SK-N-SH (cell line): ENCODE data around the gene RAC3. TPM values are rescaled to one million over a fixed set of nuclear protein-coding genes. Genes with fewer than 3 reads are reported as not detected.

Experiments
- CTCF ChIA-PET: fragments of 300-600, 350-600 bp; formaldehyde crosslinking; extraction: SDS; loops from one replicate; lab custom pipeline; 2021; lab: Yijun Ruan, JAX
- POLR2A ChIA-PET: fragments of 350-600 bp; sonication (Branson Sonifier 250); formaldehyde crosslinking; extraction: SDS; loops from one replicate; lab custom pipeline; 2020; ENCODE audit warnings: antibody characterized with exemption, inconsistent platforms; lab: Yijun Ruan, JAX
- DNase-seq: peaks from one replicate; pipeline ENCODE4 v3.0.0; 2012
- H2AFZ ChIP-seq: fragments of 200-600 bp; sonication (generic); 2 replicates; pipeline ENCODE4 v1.8.1; 2016; ENCODE audit warnings: antibody characterized with exemption, mild to moderate bottlenecking, low read depth
- H3F3A ChIP-seq: fragments of 200-600 bp; sonication (generic); replicated peaks from 2 replicates; pipeline ENCODE3; 2016; ENCODE audit warnings: antibody characterized with exemption, mild to moderate bottlenecking; ENCODE audit not compliant: insufficient read depth
- H3K27ac ChIP-seq, 2 experiments: fragments of 200-500 bp in 1 of 2; fragments of 200-600 bp in 1 of 2; sonication (Bioruptor generic) in 1 of 2; sonication (generic), shearing (Covaris generic) in 1 of 2; 2 replicates each; pipeline versions ENCODE4 v1.5.1 to v1.6.1; 2014 to 2016; ENCODE audit warnings: low read depth in 2 of 2, inconsistent platforms in 1 of 2, low read length in 1 of 2, mild to moderate bottlenecking in 1 of 2, mixed read lengths in 1 of 2
- H3K27me3 ChIP-seq: fragments of 200-600 bp; sonication (generic), shearing (Covaris generic); 2 replicates; pipeline ENCODE4 v1.6.1; 2016; ENCODE audit warnings: mixed run types; ENCODE audit not compliant: insufficient read depth
- H3K36me3 ChIP-seq, 2 experiments: fragments of 200-500 bp in 1 of 2; fragments of 200-600 bp in 1 of 2; sonication (Bioruptor generic) in 1 of 2; sonication (generic) in 1 of 2; replicated peaks in 1 of 2; 2 replicates each; pipeline versions ENCODE3 to v1.5.1; 2014 to 2016; ENCODE audit warnings: low read length in 1 of 2, mild to moderate bottlenecking in 1 of 2; ENCODE audit not compliant: insufficient read depth in 2 of 2, control insufficient read depth in 1 of 2
- H3K4me1 ChIP-seq, 2 experiments: fragments of 200-500 bp in 1 of 2; fragments of 200-600 bp in 1 of 2; sonication (Bioruptor generic) in 1 of 2; sonication (generic), shearing (Covaris generic) in 1 of 2; 2 replicates each; pipeline versions ENCODE4 v1.5.1 to v1.6.1; 2014 to 2016; ENCODE audit warnings: low read depth in 1 of 2, low read length in 1 of 2, mixed run types in 1 of 2; ENCODE audit not compliant: insufficient read depth in 2 of 2, control insufficient read depth in 1 of 2
- H3K4me2 ChIP-seq: fragments of 200-600 bp; sonication (generic), shearing (Covaris generic); 2 replicates; pipeline ENCODE4 v1.6.1; 2017; ENCODE audit warnings: mixed run types
- H3K4me3 ChIP-seq, 2 experiments: fragments of 200-500 bp in 1 of 2; fragments of 200-600 bp in 1 of 2; sonication (Bioruptor generic) in 1 of 2; sonication (generic), shearing (Covaris generic) in 1 of 2; 2 replicates each; pipeline versions ENCODE4 v1.5.1 to v1.8.1; 2014 to 2016; ENCODE audit warnings: low read depth in 2 of 2, inconsistent platforms in 1 of 2, low read length in 1 of 2, mild to moderate bottlenecking in 1 of 2, mixed read lengths in 1 of 2, moderate library complexity in 1 of 2
- H3K79me2 ChIP-seq: fragments of 200-600 bp; sonication (generic); 2 replicates; pipeline ENCODE4 v1.8.1; 2017; ENCODE audit warnings: mild to moderate bottlenecking; ENCODE audit not compliant: insufficient read depth
- H3K9ac ChIP-seq: fragments of 200-600 bp; sonication (generic); 2 replicates; pipeline ENCODE4 v1.6.1; 2017; ENCODE audit warnings: mixed run types
- H3K9me2 ChIP-seq: fragments of 200-600 bp; sonication (generic); 2 replicates; pipeline ENCODE4 v1.6.1; 2017; ENCODE audit warnings: mixed run types
- H3K9me3 ChIP-seq: fragments of 200-600 bp; sonication (generic); 2 replicates; pipeline ENCODE4 v1.6.1; 2017; ENCODE audit warnings: mixed run types, mild to moderate bottlenecking, moderate library complexity
- H4K20me1 ChIP-seq: fragments of 200-600 bp; sonication (generic); 2 replicates; pipeline ENCODE4 v1.6.1; 2017; ENCODE audit warnings: mild to moderate bottlenecking, mixed run types; ENCODE audit not compliant: insufficient read depth
- CTCF ChIP-seq: fragments of 200-600 bp; sonication (generic); IDR thresholded peaks from 2 replicates; pipeline ENCODE4 v1.6.1; 2017; ENCODE audit warnings: antibody characterized with exemption, mild to moderate bottlenecking, moderate library complexity
- ELF1 ChIP-seq: IDR thresholded peaks from 2 replicates; pipeline ENCODE4 v1.4.0; 2012
- EP300 ChIP-seq, 2 experiments: IDR thresholded peaks; 2 replicates each; pipeline versions ENCODE4 v1.4.0 to v1.6.1; 2012; ENCODE audit warnings: borderline replicate concordance in 1 of 2, low read depth in 1 of 2, low read length in 1 of 2
- EZH2phosphoT487 ChIP-seq: fragments of 200-600 bp; sonication (generic); IDR thresholded peaks from 2 replicates; pipeline ENCODE4 v1.6.1; 2017; ENCODE audit warnings: low read depth, mixed run types, mild to moderate bottlenecking, antibody characterized with exemption, moderate library complexity, borderline replicate concordance
- FOSL2 ChIP-seq: IDR thresholded peaks from 2 replicates; pipeline ENCODE4 v1.4.0; 2012; ENCODE audit warnings: low read depth, mild to moderate bottlenecking, moderate library complexity, borderline replicate concordance
- FOXJ3 ChIP-seq: sonication (generic); formaldehyde crosslinking; IDR thresholded peaks from 2 replicates; pipeline ENCODE4 v1.5.1; 2020; ENCODE audit warnings: mild to moderate bottlenecking, missing genetic modification reagents
- FOXM1 ChIP-seq: IDR thresholded peaks from 2 replicates; pipeline ENCODE4 v1.4.0; 2012; ENCODE audit warnings: low read depth, mild to moderate bottlenecking
- GATA2 ChIP-seq: sonication (generic); formaldehyde crosslinking; IDR thresholded peaks from 2 replicates; pipeline ENCODE4 v1.5.0; 2020; ENCODE audit warnings: mild to moderate bottlenecking, missing genetic modification reagents
- MXI1 ChIP-seq: IDR thresholded peaks from 2 replicates; pipeline ENCODE4 v1.6.1; 2012; ENCODE audit warnings: mild to moderate bottlenecking, low read depth, low read length, improper control_type of control experiment
- NFIC ChIP-seq: IDR thresholded peaks from 2 replicates; pipeline ENCODE4 v1.4.0; 2012; ENCODE audit warnings: borderline replicate concordance
- PBX3 ChIP-seq: IDR thresholded peaks from 2 replicates; pipeline ENCODE4; 2012
- POLR2AphosphoS5 ChIP-seq: IDR thresholded peaks from 2 replicates; pipeline ENCODE4 v1.6.1; 2012; ENCODE audit warnings: low read depth, low read length
- RAD21 ChIP-seq: IDR thresholded peaks from 2 replicates; pipeline ENCODE4 v1.6.1; 2012; ENCODE audit warnings: mild to moderate bottlenecking, low read length
- RCOR1 ChIP-seq: fragments of 150-350 bp; IDR thresholded peaks from 2 replicates; pipeline ENCODE4 v1.6.1; 2017; ENCODE audit warnings: antibody characterized with exemption, low read length
- RFX5 ChIP-seq: IDR thresholded peaks from 2 replicates; pipeline ENCODE4 v1.6.1; 2012; ENCODE audit warnings: mild to moderate bottlenecking, improper control_type of control experiment, low read length
- RXRA ChIP-seq: IDR thresholded peaks from 2 replicates; pipeline ENCODE4 v1.4.0; 2012; ENCODE audit warnings: low read depth, mild to moderate bottlenecking, borderline replicate concordance
- TAF1 ChIP-seq: IDR thresholded peaks from 2 replicates; pipeline ENCODE4 v1.6.1; 2012; ENCODE audit warnings: low read depth, mild to moderate bottlenecking, low read length, moderate library complexity, borderline replicate concordance
- TCF12 ChIP-seq: IDR thresholded peaks from 2 replicates; pipeline ENCODE4 v1.4.0; 2012
- ZBTB33 ChIP-seq: IDR thresholded peaks from 2 replicates; pipeline ENCODE4 v1.4.0; 2012; ENCODE audit warnings: low read depth, borderline replicate concordance
- WGBS: methylation state at CpG from one replicate; pipeline ENCODE4 v1.1.6; 2017; ENCODE audit warnings: low lambda C conversion rate; 5-methylcytosine and 5-hydroxymethylcytosine counted together
- polyA plus RNA-seq, 3 experiments: library from polyadenylated mRNA; depleted of rRNA; stranded (reverse); fragments of >200 nt; gene quantifications; 2 replicates each; pipeline ENCODE4 v1.2.3, GENCODE V29; 2012

RAC3 gene
- polyA plus RNA-seq, 1 of the 3 experiments (the other 2 are of a cell fraction), result 83.6 TPM

- peaks cover 12 to 26% of the 10 kb centered on the region in 2 experiments; a peak in 2 of 4 replicates for H3K4me1 ChIP-seq
- no peaks in the 10 kb centered on the region for H4K20me1 ChIP-seq
- H2AFZ ChIP-seq, result no peak overlapping the region
- no peaks in the 10 kb centered on the region for H3K27me3 ChIP-seq
- no peaks in the 10 kb centered on the region for H3K9me3 ChIP-seq
- peak overlapping the region in 1 of 2 experiments; percentile 81; a peak in 1 of 4 replicates for H3K4me3 ChIP-seq
- peaks cover 20% of the 10 kb centered on the region for H3F3A ChIP-seq
- H3K36me3 ChIP-seq, result peaks cover 17 to 54% of the 10 kb centered on the region in 2 experiments
- peaks cover 26% of the 10 kb centered on the region for H3K79me2 ChIP-seq
- DNase-seq, result no peak
- H3K27ac ChIP-seq, result no peak overlapping the region
- no peaks in the 10 kb centered on the region for H3K9me2 ChIP-seq
- peak overlapping the region; percentile 89; the same call in 1 of the 2 replicates for H3K9ac ChIP-seq
- ChIA-PET POLR2A (interaction anchor here (1.3 kb wide), 1 partner anchor 9 kb away, joined by 4 read pairs; no protein-coding TSS in a partner anchor), CTCF (interaction anchor here (0.8 to 8.0 kb wide), 6 partner anchors 10 to 42 kb away, joined by 3 to 47 read pairs (median 4); partner anchors contain the start of genes DCXR and RAC3)
- 85% methylated on average over 17 of the region's 20 CpGs for WGBS
- TF ChIP-seq EP300 (IDR thresholded peaks at IDR 0.05; ENCODE audit: borderline replicate concordance in 1 of 2, low read depth in 1 of 2, low read length in 1 of 2), result no peak
- no peak for TF ChIP-seq RAD21
- TF ChIP-seq TAF1, result no peak
- H3K4me2 ChIP-seq, result peak overlapping the region; percentile 100; the same call in 1 of the 2 replicates
These were observed 32.2 kb downstream of the RAC3 start for GRCh38 chr17:82063424-82064415.

GRCh38 chr17:82064433-82065192 is 33.1 kb downstream of the RAC3 start:
- Histone ChIP-seq H3K9me3 (no peaks in the 10 kb centered on the region), H3K9ac (peak overlapping the region; percentile 89), H3K27me3 (no peaks in the 10 kb centered on the region), H3K4me1 (peaks cover 12 to 21% of the 10 kb centered on the region in 2 experiments; a peak in 2 of 4 replicates), H3K4me2 (peak overlapping the region; percentile 100), H4K20me1 (no peaks in the 10 kb centered on the region), H3K4me3 (peak overlapping the region; percentile 81 to 95), H3F3A (peaks cover 18% of the 10 kb centered on the region), H3K79me2 (peaks cover 26% of the 10 kb centered on the region), H3K36me3 (peaks cover 16 to 45% of the 10 kb centered on the region in 2 experiments), H3K27ac (no peak overlapping the region), H3K9me2 (no peaks in the 10 kb centered on the region), H2AFZ (no peak overlapping the region)
- no peak for DNase-seq
- WGBS, result 28% methylated on average over 21 of the region's 36 CpGs
- CTCF ChIA-PET, result interaction anchor here (1.2 to 8.0 kb wide), 6 partner anchors 8 to 43 kb away, joined by 3 to 47 read pairs (median 6); partner anchors contain the start of genes DCXR, GPS1, RAC3 and RFNG
- POLR2A ChIA-PET, result interaction anchor here (0.6 kb wide), 1 partner anchor 34 kb away, joined by 3 read pairs; no protein-coding TSS in a partner anchor
- no peak for TF ChIP-seq RXRA
- no peak for TF ChIP-seq RFX5
- TF ChIP-seq RAD21, result no peak
- no peak for TF ChIP-seq GATA2 (CRISPR knock-in tag)
- no peak for TF ChIP-seq CTCF
- no peak for TF ChIP-seq FOXJ3 (CRISPR knock-in tag)
- no peak for TF ChIP-seq NFIC
- TF ChIP-seq ZBTB33, result no peak
- TF ChIP-seq FOXM1, result no peak
- TF ChIP-seq PBX3, result no peak
- no peak for TF ChIP-seq MXI1
- no peak for TF ChIP-seq POLR2AphosphoS5
- TF ChIP-seq EZH2phosphoT487, result no peak
- TF ChIP-seq FOSL2, result no peak
- TF ChIP-seq RCOR1, result no peak
- no peak for TF ChIP-seq TCF12
- no peak for TF ChIP-seq ELF1
- no peak for TF ChIP-seq EP300 (IDR thresholded peaks at IDR 0.05; ENCODE audit: borderline replicate concordance in 1 of 2, low read depth in 1 of 2, low read length in 1 of 2)
